AG09309 (cell line): Measurements from ENCODE around the gene PTPRU.

ENCODE experiments used
- DNase-seq: peaks from one replicate; pipeline ENCODE4 v3.0.0-alpha.2; 2010; ENCODE audit warnings: low read depth
- H3K4me3 ChIP-seq: 2 replicates; pipeline ENCODE4 v1.5.1; 2011; ENCODE audit warnings: mild to moderate bottlenecking, low read depth, low read length, moderate library complexity; ENCODE audit not compliant: control insufficient read depth
- CTCF ChIP-seq: IDR thresholded peaks from 2 replicates; pipeline ENCODE4 v1.5.1; 2011; ENCODE audit warnings: mild to moderate bottlenecking, low read depth, low read length, inconsistent platforms; ENCODE audit not compliant: insufficient read depth, control insufficient read depth; ENCODE audit errors: missing control alignments

PTPRU gene

GRCh38 chr1:29243871-29244200 lies 7.5 kb downstream of the PTPRU start:
- TF ChIP-seq CTCF, result no peak
- no peak overlapping the region for H3K4me3 ChIP-seq
- no peak for DNase-seq

- H3K4me3 ChIP-seq, result no peak overlapping the region
- no peak for TF ChIP-seq CTCF
- DNase-seq, result no peak
Observed at GRCh38 chr1:29245261-29245660, 8.9 kb downstream of the PTPRU start.

- no peak for DNase-seq
- H3K4me3 ChIP-seq, result no peak overlapping the region
- TF ChIP-seq CTCF, result peak; percentile 70
Observed at GRCh38 chr1:29245876-29246275, 9.6 kb downstream of the PTPRU start.

DNA sequence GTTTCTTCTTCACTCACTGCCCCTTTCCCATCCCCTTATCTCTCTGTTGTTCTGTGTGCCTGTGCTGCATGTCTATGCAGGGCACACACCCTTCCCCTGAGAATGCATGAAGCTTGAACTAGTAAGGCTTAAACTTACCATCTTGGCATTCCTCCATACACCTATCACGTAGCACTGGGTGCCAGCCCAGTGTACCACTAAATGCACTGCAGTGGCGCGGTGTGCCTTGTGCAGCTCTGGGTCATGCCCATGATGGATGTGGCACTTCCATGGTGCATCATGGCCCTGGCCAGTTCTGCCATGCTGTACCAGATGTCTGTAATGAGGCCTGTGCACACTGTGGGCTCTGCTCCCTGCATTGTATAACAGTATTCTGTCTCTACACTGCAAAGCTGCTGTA lies 10.7 kb downstream of the PTPRU start:
- H3K4me3 ChIP-seq, result no peak overlapping the region
- TF ChIP-seq CTCF, result no peak
- DNase-seq, result no peak

- TF ChIP-seq CTCF, result no peak
- no peak for DNase-seq
- H3K4me3 ChIP-seq, result no peak overlapping the region
Observed at GRCh38 chr1:29247571-29248273, 11.4 kb downstream of the PTPRU start.

DNA sequence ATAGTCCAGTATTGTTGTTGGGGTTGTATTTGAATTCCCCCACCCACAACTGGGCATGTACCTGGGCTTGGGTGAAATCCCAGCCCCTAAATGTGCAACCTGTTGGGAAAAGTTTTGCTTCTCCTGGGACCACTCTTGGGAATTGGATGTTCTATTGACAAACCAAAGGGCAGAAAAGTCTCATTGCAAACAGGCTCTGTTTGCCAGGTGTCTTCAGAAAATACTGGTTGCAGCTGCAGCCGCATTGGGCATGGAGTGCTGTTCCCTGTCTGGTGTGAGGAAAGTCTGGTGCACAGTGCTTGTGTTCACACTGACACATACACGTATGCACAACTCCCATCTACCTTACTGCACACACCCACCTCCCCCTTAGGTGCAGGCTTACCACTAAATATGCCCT lies 12.1 kb downstream of the PTPRU start:
- H3K4me3 ChIP-seq, result no peak overlapping the region
- no peak for DNase-seq
- no peak for TF ChIP-seq CTCF
